ENCODE measurements around the gene CADM3. TPM values are rescaled to one million over a fixed set of nuclear protein-coding genes. Genes with fewer than 3 reads are reported as not detected.

Gene CADM3
- total RNA-seq, 4 donors from 2014 or later: 56.1 to 99.2 (median 85.9) TPM

DNA sequence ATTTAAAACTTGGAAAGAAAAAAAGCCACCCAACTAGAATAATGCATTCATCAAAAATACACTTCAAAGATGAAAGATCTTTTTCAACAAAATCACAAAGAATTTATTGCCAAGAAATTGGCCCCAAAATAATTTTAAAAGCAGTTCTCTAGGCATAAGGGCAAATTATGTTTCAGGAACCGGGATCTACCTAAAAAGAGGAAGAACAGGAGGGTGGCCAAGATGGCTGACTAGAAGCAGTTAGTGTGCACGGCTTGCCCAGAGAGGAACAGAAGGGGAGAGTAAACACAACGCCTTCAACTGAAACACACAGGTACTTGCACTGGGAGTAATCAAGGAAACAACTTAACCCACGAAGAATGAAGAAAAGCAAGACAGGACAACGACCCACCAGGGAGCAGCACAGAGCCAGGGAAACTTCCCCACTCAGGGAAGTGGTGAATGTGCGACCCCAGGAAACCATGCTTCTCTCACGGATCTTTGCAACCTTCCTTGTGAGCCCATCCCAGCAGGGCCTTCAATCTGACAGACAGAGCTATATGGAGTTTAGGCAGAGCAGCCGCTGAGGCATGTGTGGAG is 79.3 kb downstream of the CADM3 start:
- WGBS, 2 donors: 61 to 73% methylated on average over 8 of the region's 8 CpGs
- peaks cover 0 to 19% (median 0%) of the 10 kb centered on the region in 4 donors for H3K9me3 ChIP-seq
- DNase-seq (ENCODE audit: low spot score in 2 of 2): no peak
- H3K27me3 ChIP-seq: no peaks in the 10 kb centered on the region
- no peaks in the 10 kb centered on the region for H3K4me1 ChIP-seq
- H3K27ac ChIP-seq: no peak overlapping the region
- H3K36me3 ChIP-seq: no peaks in the 10 kb centered on the region
- TF ChIP-seq CTCF (IDR thresholded peaks at IDR 0.05) (no peak), POLR2A (IDR thresholded peaks at IDR 0.05) (no peak), EP300 (IDR thresholded peaks at IDR 0.05) (no peak)
- H3K4me3 ChIP-seq: no peak overlapping the region

Small RNAs within 50 kb of the gene (small RNA-seq; reads per million reads assigned to genes)
- not detected for gene RNA5SP60

Other genes starting within 250 kb of the CADM3 start
- gene PYHIN1, start 240.1 kb upstream of the CADM3 start, total RNA-seq: 1 to 10 TPM; 2.2 to 5.2 (median 3.6) TPM
- gene IFI16, start 161.7 kb upstream of the CADM3 start, total RNA-seq: 100 to 1,000 TPM in 3 of 4 donors, 10 to 100 TPM in 1; 63.2 to 121 (median 108) TPM
- gene AIM2, start 94.8 kb upstream of the CADM3 start, total RNA-seq: 1 to 10 TPM in 2 of 4 donors, under 1 TPM in 1, not detected in 1; 0.59 to 4.0 (median 1.5) TPM
- 100 to 1,000 TPM; 128 to 363 (median 212) TPM for gene ACKR1, start 33.3 kb downstream of the CADM3 start, total RNA-seq
- 1 to 10 TPM in 2 of 4 donors, not detected in 2; 3.6 to 3.9 TPM for gene FCER1A, start 130.7 kb downstream of the CADM3 start, total RNA-seq

Measured in tibial nerve (tissue), 4 donors.